ENCODE measurements around the gene CRLF1.
"Not testable (repeated sequence)": the region's sequence is repeated elsewhere in the genome, so short reads cannot be mapped to it uniquely, and the experiment has no call there.

Gene CRLF1

DNA sequence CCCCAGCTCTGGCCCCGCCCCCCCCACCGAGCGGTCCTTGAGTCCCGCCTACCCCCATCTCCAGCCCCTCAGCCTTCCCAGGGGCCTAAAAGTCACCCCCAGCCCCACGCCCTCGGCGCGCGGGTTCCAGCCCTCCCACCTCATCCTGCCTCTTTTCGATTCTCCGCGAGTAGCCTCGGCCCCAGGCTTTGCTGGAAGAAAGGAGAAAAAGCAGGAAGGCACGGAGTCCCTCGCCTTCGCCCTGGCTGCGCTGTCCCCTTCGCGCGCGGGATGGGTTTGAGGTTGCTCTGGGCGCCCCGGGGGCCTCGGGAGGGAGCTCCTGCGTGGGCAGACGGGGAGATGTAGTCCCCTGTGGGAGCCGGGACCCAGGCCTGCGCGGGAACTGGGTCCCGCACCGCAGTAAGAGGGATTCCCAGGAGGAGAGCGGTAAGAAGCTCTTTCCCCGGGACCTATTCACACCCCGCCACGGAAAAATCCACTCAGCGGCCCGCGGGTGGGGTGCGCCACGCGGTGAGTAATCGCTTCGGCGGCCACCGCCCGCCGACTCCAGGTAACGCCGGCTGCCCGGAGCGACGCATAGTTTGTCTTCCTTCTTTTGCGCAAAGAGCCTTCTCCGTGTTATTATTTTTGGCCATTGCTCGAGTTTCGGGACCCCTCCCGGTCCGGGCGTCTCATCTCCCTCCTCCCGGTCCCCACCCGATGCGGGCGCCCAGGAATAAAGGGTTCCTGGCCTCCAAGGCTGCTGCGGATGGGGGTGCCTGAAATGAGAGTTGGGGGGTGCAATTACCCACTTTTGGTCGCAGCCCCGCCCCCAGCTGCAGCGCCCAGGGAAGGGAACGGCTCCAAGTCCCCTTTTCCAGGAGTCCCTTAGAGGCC lies 865 bp upstream of the CRLF1 start:
- Mint-ChIP-seq H3K27ac (no peak overlapping the region), H3K4me1 (ENCODE audit: low read depth) (peaks cover 27% of the 10 kb centered on the region), H3K27me3 (peaks cover 27% of the 10 kb centered on the region), H3K4me3 (no peak overlapping the region), H3K9me3 (ENCODE audit: low read depth) (no peaks in the 10 kb centered on the region), H3K36me3 (no peaks in the 10 kb centered on the region)

DNA sequence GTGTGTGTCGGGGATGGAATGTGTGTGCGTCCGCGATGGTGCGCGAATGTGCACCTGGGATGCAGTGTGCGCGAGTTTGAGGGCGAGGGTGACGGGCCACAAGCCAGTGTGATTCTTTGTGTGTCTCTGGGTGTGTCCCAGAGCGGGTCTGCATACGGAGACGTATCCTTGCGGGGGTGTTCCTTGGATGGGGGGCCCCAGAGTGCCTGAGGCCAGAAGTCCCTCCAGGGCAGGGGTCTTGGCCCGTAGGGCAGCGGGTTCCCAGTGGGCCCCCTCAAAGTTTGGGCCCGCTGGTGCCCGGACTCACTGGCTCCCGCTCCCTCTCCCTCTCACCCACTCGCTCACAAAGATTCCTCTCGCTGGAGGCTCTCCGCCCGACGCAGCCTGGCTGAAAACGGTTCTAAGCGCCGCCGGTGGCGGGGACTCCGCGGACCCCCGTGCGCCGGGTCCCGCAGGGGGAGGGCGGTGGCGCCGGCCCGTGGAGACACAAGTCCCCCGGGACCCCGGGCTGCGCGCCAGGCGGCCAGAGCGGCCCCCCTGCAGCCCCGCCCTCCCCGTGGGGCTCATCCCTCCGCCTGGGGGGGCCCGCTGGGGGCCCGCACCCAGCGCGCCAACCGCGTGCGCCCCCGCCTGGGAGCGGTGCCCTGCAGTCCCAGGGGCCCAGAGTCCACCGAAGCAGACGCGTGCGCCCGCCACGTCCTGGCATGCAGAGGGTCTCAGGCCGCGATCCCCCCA lies 886 bp downstream of the CRLF1 start:
- Mint-ChIP-seq H3K27me3 (peaks cover 26% of the 10 kb centered on the region), H3K9me3 (ENCODE audit: low read depth) (no peaks in the 10 kb centered on the region), H3K4me3 (peak overlapping the region; percentile 72), H3K27ac (no peak overlapping the region), H3K36me3 (no peaks in the 10 kb centered on the region), H3K4me1 (ENCODE audit: low read depth) (peaks cover 16% of the 10 kb centered on the region)

DNA sequence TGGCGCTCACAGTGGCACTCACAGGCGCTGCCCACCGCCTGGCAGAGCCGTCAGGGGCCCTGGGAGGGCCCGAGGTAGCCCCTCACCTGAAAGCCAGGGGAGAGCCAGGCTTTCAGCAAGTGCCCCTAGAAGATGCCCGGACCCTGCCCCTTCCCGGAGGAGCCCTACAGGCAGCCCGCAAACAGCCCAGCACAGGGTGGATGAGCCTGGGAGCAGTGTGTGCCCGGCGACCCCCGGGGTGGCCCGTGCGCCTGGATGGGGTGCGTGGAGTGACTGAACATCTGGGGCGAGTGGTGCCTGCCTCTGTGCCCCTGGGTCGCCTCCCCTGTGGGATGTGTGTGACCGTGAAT lies 1.4 kb downstream of the CRLF1 start:
- Mint-ChIP-seq H3K4me1 (ENCODE audit: low read depth) (peaks cover 16% of the 10 kb centered on the region), H3K36me3 (no peaks in the 10 kb centered on the region), H3K4me3 (peak overlapping the region; percentile 72), H3K27me3 (peaks cover 26% of the 10 kb centered on the region), H3K9me3 (ENCODE audit: low read depth) (no peaks in the 10 kb centered on the region), H3K27ac (no peak overlapping the region)

DNA sequence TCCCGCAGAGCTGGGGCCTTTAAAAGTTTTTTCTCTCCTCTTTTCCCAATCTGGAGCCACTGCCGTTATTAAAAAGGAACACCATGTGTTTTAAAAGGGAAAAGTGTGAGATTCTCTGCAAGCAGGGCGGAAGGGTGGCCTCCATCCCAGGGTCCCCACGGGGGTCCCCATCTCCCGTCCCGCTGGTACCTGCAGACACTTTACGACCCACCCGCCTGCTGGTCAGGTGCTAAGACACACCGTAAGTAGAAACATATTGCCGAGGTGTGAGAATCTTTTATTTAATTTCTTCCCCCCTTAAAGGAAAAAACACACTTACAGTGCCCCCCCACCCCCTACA lies 1.8 kb downstream of the CRLF1 start:
- no peaks in the 10 kb centered on the region for H3K9me3 Mint-ChIP-seq (ENCODE audit: low read depth)
- no peak overlapping the region for H3K27ac Mint-ChIP-seq
- H3K4me3 Mint-ChIP-seq: no peak overlapping the region
- no peaks in the 10 kb centered on the region for H3K36me3 Mint-ChIP-seq
- H3K27me3 Mint-ChIP-seq: peaks cover 26% of the 10 kb centered on the region
- peaks cover 16% of the 10 kb centered on the region for H3K4me1 Mint-ChIP-seq (ENCODE audit: low read depth)

DNA sequence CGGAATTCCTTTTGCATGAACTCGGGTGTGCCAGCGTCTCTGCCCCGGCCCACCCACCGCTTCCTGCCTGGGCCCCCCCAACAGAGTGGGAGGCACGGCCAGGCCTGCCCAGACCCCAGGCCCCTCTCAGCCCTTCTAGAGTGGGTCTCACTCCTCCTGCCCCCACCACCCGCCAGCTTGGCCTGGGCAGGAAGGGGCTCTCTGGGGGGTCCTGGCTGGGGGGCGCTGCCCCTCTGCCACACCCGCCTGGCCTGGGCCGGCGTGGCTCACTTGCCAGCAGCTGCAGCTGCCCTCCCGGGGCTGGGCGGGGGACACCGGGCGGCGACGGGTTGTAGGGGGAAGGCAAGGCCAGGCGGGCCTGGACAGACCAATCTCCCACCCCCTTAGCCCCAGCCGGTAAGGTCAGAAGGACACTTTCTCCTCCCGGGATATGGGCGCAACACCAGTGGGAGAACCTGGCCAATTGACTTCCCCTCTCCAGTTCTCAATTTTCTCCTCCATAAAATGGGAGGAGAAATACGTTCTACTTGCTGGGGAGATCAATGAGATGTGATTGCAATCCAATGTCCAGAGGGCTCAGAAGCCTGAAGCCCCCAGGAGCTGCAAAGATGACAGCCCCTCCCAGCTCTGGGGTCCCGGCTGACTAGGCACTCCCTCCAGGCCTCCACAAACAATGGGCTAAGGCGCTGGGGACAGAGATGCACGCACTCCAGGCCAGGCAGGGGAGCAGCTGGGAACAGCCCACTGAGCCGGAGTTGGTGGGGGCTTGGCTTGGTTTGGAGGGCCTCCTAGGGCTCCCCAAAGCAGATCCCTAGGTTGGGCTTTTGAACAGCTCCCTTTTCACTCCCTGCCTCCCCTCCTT lies 2.4 kb downstream of the CRLF1 start:
- H3K27me3 Mint-ChIP-seq: peaks cover 21% of the 10 kb centered on the region
- no peak overlapping the region for H3K4me3 Mint-ChIP-seq
- H3K9me3 Mint-ChIP-seq (ENCODE audit: low read depth): no peaks in the 10 kb centered on the region
- H3K36me3 Mint-ChIP-seq: no peaks in the 10 kb centered on the region
- H3K4me1 Mint-ChIP-seq (ENCODE audit: low read depth): peaks cover 15% of the 10 kb centered on the region
- H3K27ac Mint-ChIP-seq: no peak overlapping the region

DNA sequence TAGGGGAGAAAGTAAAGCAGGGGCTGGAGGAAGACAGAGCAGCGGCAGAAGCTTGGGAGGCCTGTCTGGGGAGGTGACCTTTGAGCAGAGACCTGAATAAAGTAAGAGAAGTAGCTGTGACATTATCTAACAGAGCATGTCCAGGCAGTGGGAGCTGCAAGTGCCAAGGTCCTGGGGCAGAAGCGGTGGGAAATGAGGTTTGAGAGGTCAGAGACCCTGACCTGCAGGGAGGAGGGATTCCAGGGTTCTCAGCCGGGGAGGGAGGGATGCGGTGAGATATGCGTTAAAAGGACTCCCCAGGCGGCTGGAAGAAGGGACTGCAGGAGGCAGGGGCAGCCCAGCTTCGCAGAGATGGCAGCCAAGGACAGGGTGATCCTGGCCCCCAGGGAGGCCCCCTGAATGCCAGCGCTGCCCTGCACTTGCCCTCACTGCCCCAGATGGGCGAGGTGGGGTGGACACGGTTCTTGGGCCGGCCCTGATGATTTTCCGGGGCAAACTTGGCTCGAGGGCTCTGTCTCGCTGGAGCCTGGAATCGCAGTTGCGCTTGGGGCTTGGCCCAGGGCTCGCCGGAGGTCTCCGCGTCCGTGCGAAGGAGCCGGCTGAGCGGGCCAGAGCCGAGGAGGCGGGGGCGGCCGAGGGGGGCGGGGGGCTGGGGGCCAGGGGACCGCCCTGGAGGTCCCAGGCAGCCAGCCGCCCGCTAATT lies 3.2 kb downstream of the CRLF1 start:
- no peak overlapping the region for H3K4me3 Mint-ChIP-seq
- H3K27ac Mint-ChIP-seq: no peak overlapping the region
- H3K9me3 Mint-ChIP-seq (ENCODE audit: low read depth): no peaks in the 10 kb centered on the region
- no peaks in the 10 kb centered on the region for H3K36me3 Mint-ChIP-seq
- peaks cover 14% of the 10 kb centered on the region for H3K27me3 Mint-ChIP-seq
- H3K4me1 Mint-ChIP-seq (ENCODE audit: low read depth): peaks cover 9% of the 10 kb centered on the region

DNA sequence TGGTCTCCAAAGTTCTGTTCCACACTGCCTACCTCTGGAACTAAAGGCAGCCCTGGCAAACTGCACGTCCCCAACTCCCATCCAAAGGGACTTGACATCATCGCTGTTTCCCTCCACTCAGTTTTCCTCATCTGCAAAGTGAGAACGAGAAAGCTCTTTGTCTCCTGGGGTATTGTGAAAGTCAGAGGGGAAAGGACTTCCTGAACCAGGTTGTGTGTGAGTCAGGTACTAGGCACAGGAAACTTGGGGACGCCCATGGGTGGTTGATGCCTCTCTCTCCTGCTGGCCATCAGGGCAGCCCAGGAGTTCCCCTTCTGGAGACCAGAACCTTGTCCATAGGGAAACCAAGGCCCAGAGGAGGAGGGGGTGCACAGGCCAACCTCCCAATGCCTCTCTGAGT lies 4.7 kb downstream of the CRLF1 start:
- Mint-ChIP-seq H3K27ac (no peak overlapping the region), H3K4me1 (ENCODE audit: low read depth) (peaks cover 7% of the 10 kb centered on the region), H3K27me3 (peaks cover 14% of the 10 kb centered on the region), H3K36me3 (no peaks in the 10 kb centered on the region), H3K9me3 (ENCODE audit: low read depth) (no peaks in the 10 kb centered on the region), H3K4me3 (no peak overlapping the region)

DNA sequence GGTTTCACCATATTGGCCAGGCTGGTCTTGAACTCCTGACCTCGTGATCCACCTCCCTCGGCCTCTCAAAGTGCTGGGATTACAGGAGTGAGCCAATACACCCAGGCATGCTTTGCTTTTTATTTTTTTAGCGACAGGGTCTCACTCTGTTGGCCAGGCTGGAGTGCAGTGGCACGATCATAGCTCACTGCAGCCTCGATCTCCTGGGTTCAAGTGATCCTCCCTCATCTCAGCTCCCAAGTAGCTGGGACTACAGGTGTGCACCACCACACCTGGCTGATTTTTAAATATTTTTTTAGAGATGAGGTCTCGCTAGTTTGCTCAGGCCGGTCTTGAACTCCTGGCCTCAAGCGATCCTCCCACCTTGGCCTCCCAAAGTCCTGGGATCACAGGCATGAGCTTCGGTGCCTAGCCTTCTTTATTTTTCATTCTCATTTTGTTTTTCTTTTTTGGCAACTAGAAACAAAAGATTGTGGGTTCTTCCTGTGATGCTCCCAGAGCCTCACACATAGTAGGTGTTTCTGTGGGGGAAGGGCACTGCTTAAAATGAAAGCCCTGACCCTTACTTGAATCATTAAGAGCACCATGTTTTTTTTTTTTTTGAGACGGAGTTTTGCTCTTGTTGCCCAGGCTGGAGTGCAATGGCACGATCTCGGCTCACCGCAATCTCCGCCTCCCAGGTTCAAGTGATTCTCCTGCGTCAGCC lies 5.8 kb downstream of the CRLF1 start:
- not testable (repeated sequence) for H3K27ac Mint-ChIP-seq; H3K4me1 Mint-ChIP-seq (ENCODE audit: low read depth); H3K4me3 Mint-ChIP-seq; H3K9me3 Mint-ChIP-seq (ENCODE audit: low read depth); H3K36me3 Mint-ChIP-seq
- peaks cover 14% of the 10 kb centered on the region for H3K27me3 Mint-ChIP-seq

DNA sequence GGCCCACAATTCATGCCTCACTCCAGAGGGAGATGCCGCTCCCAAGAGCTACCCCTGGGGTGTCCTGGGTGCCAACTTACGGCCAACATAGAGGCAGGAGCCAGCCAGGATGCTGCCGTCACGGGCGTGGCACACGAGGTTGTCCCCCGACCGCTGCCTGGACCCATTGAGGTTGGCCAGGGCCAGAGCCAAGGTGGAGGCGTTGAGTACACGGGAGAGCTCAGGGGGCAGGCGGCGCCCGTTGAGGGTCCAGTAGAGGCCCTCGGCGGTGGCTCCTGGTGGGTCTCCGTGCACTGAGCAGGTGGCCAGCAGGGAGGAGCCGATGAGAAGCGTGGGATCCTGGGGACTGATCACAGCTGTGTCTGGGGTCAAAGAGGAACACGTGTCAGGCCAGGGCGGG lies 7.1 kb downstream of the CRLF1 start:
- H3K4me1 Mint-ChIP-seq (ENCODE audit: low read depth): peaks cover 10% of the 10 kb centered on the region
- no peaks in the 10 kb centered on the region for H3K9me3 Mint-ChIP-seq (ENCODE audit: low read depth)
- peaks cover 10% of the 10 kb centered on the region for H3K27me3 Mint-ChIP-seq
- no peaks in the 10 kb centered on the region for H3K36me3 Mint-ChIP-seq
- no peak overlapping the region for H3K4me3 Mint-ChIP-seq
- H3K27ac Mint-ChIP-seq: no peak overlapping the region

DNA sequence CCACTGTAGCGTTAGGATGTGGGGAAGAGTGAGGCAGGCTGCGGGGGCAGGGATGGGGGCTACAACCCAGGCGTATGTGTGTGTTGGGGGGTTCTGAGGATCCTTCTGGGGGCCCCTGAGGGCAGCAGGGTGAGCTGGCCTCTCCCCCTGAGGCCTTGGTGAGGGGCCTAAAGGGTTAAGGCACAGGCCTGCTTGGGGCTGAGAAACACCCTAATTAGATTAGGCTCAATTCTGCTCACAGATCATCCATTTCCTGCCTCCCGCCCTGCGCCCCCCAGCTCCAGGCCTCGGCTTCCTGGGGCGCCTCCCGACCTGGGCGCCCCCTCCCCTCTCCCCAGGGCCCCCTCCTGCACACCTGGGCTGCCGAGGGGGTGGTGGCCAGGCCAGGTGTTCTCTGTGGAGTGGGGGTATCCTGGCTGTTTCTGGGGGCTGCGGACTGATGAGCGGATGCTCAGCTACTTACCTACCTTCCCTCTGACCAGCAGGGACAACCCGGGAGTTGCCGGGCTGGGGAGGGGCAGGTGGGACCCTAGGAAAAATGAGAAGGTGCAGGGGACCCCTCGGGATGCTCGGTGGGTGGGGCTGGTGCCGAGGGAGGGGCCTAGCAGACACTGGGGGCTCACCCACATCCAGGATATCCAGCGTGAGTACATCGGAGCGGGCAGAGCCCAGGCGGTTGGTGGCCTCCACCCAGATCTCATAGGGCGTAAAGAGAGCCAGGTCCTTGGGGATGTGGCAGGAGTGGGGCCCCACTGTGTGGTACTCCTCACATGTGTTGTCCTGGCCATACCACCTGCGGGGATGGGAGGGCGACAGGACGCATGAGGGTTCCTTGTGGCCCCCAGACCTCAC lies 8.6 kb downstream of the CRLF1 start:
- no peak overlapping the region for H3K4me3 Mint-ChIP-seq
- H3K4me1 Mint-ChIP-seq (ENCODE audit: low read depth): peaks cover 11% of the 10 kb centered on the region
- H3K9me3 Mint-ChIP-seq (ENCODE audit: low read depth): no peaks in the 10 kb centered on the region
- H3K36me3 Mint-ChIP-seq: no peaks in the 10 kb centered on the region
- H3K27ac Mint-ChIP-seq: no peak overlapping the region
- H3K27me3 Mint-ChIP-seq: peaks cover 7% of the 10 kb centered on the region

DNA sequence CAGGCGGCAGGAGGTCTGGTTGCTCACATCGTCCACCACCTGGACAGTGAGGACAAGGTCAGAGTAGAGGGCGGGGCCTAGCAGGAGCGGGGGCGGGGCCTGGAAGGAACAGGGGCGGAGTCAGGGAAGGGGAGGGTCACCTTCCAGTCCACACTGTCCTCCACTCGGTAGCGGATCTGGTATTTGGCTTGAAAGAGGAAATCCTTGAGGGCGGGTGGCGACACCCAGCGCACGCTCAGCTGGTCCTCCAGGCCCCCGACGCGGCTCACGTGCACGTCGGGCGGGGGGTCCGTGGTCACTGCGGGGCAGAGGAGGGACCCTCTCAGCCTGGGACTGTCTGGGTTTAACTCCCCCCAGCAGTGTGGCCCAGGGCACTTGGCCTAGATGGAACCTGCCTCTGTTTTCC lies 9.8 kb downstream of the CRLF1 start:
- Mint-ChIP-seq H3K27ac (no peak overlapping the region), H3K4me3 (no peak overlapping the region), H3K27me3 (peaks cover 3% of the 10 kb centered on the region), H3K36me3 (no peaks in the 10 kb centered on the region), H3K4me1 (ENCODE audit: low read depth) (peaks cover 10% of the 10 kb centered on the region), H3K9me3 (ENCODE audit: low read depth) (no peaks in the 10 kb centered on the region)

DNA sequence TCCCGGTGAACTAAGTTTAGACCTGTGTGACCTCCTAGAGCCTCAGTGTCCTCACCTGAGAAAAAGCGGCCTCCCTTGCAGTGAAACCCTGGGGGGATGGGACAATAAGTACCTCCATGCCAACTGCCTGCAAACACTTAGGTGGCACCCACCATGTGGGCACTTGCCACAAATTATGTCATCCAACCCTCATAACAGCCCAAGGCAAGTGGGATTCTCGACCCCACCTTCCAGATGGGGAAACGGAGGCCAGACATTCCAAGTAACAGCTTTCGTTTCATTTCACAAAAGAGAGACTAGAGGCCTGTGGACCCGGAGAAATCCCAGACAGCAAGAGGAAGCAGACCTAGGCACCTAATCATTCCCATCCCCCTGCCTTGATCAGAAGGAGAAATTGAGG lies 11.1 kb downstream of the CRLF1 start:
- H3K27me3 Mint-ChIP-seq: no peaks in the 10 kb centered on the region
- H3K4me1 Mint-ChIP-seq (ENCODE audit: low read depth): peaks cover 13% of the 10 kb centered on the region
- no peaks in the 10 kb centered on the region for H3K9me3 Mint-ChIP-seq (ENCODE audit: low read depth)
- no peak overlapping the region for H3K27ac Mint-ChIP-seq
- peak overlapping the region; percentile 38 for H3K4me3 Mint-ChIP-seq
- no peaks in the 10 kb centered on the region for H3K36me3 Mint-ChIP-seq

DNA sequence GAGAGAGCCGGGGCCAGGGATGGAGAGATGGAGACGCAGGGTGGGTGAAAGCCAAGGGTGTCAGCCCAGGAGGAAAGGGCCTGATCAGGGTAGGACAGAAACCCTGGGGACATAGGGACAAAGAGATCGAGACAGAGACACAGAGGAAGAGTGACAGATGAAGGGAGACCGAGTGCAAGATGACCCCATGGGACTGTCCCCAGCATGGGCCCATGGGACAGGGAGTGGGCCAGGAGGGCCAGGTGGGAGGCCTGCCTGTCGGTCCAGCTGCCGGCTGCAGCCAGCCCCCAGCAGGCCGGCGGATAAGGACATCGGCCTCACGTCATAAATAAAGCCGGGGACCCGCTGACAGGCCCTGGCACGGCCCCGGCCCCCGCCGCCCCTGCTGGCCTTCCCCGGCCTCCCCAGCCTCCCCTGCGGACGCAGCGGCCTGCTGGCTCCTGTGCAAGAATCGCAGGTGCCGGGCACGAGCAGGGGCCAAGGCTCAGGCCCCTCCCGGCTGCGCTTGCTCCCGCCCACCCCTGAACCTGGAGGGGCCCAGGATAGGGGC lies 11.7 kb downstream of the CRLF1 start:
- H3K27ac Mint-ChIP-seq: peak overlapping the region; percentile 68
- H3K27me3 Mint-ChIP-seq: no peaks in the 10 kb centered on the region
- H3K9me3 Mint-ChIP-seq (ENCODE audit: low read depth): no peaks in the 10 kb centered on the region
- H3K36me3 Mint-ChIP-seq: peaks cover under 1% of the 10 kb centered on the region
- H3K4me1 Mint-ChIP-seq (ENCODE audit: low read depth): peaks cover 16% of the 10 kb centered on the region
- peak overlapping the region; percentile 83 for H3K4me3 Mint-ChIP-seq

All from activated naive CD8-positive, alpha-beta T cell (primary cell).